Trophoblast cell (in vitro differentiated cells and primary cell): ENCODE measurements around the gene ADAMTSL3.

ENCODE experiments used
- DNase-seq, 2 donors: peaks; one replicate each; pipeline ENCODE4 v3.0.0-alpha.2; 2016
- H2AFZ ChIP-seq: 2 replicates; pipeline ENCODE4 v1.6.1; 2013; ENCODE audit warnings: low read length, moderate library complexity, mild to moderate bottlenecking; ENCODE audit not compliant: insufficient read depth, poor library complexity
- H2AK5ac ChIP-seq: 2 replicates; pipeline ENCODE4 v1.6.1; 2013; ENCODE audit warnings: mild to moderate bottlenecking, low read length
- H2BK120ac ChIP-seq: 2 replicates; pipeline ENCODE4 v1.6.1; 2013; ENCODE audit warnings: low read length, mild to moderate bottlenecking, moderate library complexity; ENCODE audit not compliant: insufficient read depth, poor library complexity
- H2BK12ac ChIP-seq: 2 replicates; pipeline ENCODE4 v1.6.1; 2013; ENCODE audit warnings: mild to moderate bottlenecking, low read length, moderate library complexity
- H2BK5ac ChIP-seq: 2 replicates; pipeline ENCODE4 v1.6.1; 2013; ENCODE audit warnings: low read length, low read depth, moderate library complexity, mild to moderate bottlenecking; ENCODE audit not compliant: poor library complexity
- H3K14ac ChIP-seq: 2 replicates; pipeline ENCODE4 v1.6.1; 2013; ENCODE audit warnings: mild to moderate bottlenecking, low read length
- H3K18ac ChIP-seq: 2 replicates; pipeline ENCODE4 v1.6.1; 2013; ENCODE audit warnings: mild to moderate bottlenecking, low read length
- H3K23ac ChIP-seq: 2 replicates; pipeline ENCODE4 v1.6.1; 2013; ENCODE audit warnings: low read length
- H3K27ac ChIP-seq: 2 replicates; pipeline ENCODE4 v1.5.1; 2013; ENCODE audit warnings: low read depth, mild to moderate bottlenecking, inconsistent platforms, low read length, moderate library complexity
- H3K27me3 ChIP-seq: 2 replicates; pipeline ENCODE4 v1.6.1; 2013; ENCODE audit warnings: inconsistent platforms, mild to moderate bottlenecking, low read length, moderate library complexity; ENCODE audit not compliant: insufficient read depth
- H3K36me3 ChIP-seq, 2 experiments: 1 replicate in 1 of 2; 2 replicates in 1 of 2; pipeline ENCODE4 v1.6.1; 2013; ENCODE audit warnings: low read length in 2 of 2, mild to moderate bottlenecking in 2 of 2, moderate library complexity in 1 of 2; ENCODE audit not compliant: insufficient read depth in 2 of 2, control insufficient read depth in 1 of 2
- H3K4ac ChIP-seq: 2 replicates; pipeline ENCODE4 v1.6.1; 2013; ENCODE audit warnings: low read depth, mild to moderate bottlenecking, low read length, moderate library complexity
- H3K4me1 ChIP-seq, 2 experiments: 1 replicate in 1 of 2; 2 replicates in 1 of 2; pipeline ENCODE4 v1.6.1; 2013; ENCODE audit warnings: low read length in 2 of 2, mild to moderate bottlenecking in 2 of 2, moderate library complexity in 1 of 2; ENCODE audit not compliant: insufficient read depth in 2 of 2, control insufficient read depth in 1 of 2
- H3K4me2 ChIP-seq: 2 replicates; pipeline ENCODE4 v1.6.1; 2013; ENCODE audit warnings: inconsistent platforms, mild to moderate bottlenecking, low read length, moderate library complexity
- H3K4me3 ChIP-seq: 2 replicates; pipeline ENCODE4 v1.5.1; 2013; ENCODE audit warnings: mild to moderate bottlenecking, low read depth, low read length, inconsistent platforms
- H3K79me1 ChIP-seq: one replicate; pipeline ENCODE4 v1.6.1; 2013; ENCODE audit warnings: low read length
- H3K79me2 ChIP-seq: 2 replicates; pipeline ENCODE4 v1.6.1; 2013; ENCODE audit warnings: low read length, mild to moderate bottlenecking; ENCODE audit not compliant: control insufficient read depth, insufficient read depth, poor library complexity
- H3K9ac ChIP-seq: 2 replicates; pipeline ENCODE4 v1.6.1; 2013; ENCODE audit warnings: mild to moderate bottlenecking, low read length
- H3K9me3 ChIP-seq: 2 replicates; pipeline ENCODE4 v1.6.1; 2013; ENCODE audit warnings: low read depth, mild to moderate bottlenecking, control low read depth, inconsistent platforms, low read length; ENCODE audit not compliant: insufficient read depth
- H4K12ac ChIP-seq: 2 replicates; pipeline ENCODE4 v1.6.1; 2013; ENCODE audit warnings: low read depth, mild to moderate bottlenecking, low read length, moderate library complexity
- H4K8ac ChIP-seq: 2 replicates; pipeline ENCODE4 v1.6.1; 2013; ENCODE audit warnings: low read depth, mild to moderate bottlenecking, low read length, moderate library complexity
- H4K91ac ChIP-seq: one replicate; pipeline ENCODE4 v1.6.1; 2013; ENCODE audit warnings: low read depth, mild to moderate bottlenecking, low read length, moderate library complexity
- WGBS: extraction: QIAGEN DNeasy Blood & Tissue Kit; methylation state at CpG from one replicate; pipeline ENCODE4 v1.1.7; 2013; ENCODE audit warnings: missing lambda C conversion rate; ENCODE audit not compliant: insufficient read length, insufficient coverage; ENCODE audit errors: extremely low coverage; 5-methylcytosine and 5-hydroxymethylcytosine counted together

Gene ADAMTSL3

GRCh38 chr15:83659417-83659812, 5.5 kb downstream of the ADAMTSL3 start:
- Histone ChIP-seq H4K91ac (no peak overlapping the region), H3K18ac (no peak overlapping the region), H3K27ac (no peak overlapping the region), H2AFZ (no peak overlapping the region), H4K8ac (no peak overlapping the region), H3K4ac (no peak overlapping the region), H2BK5ac (no peak overlapping the region), H3K9me3 (peaks cover 4% of the 10 kb centered on the region), H3K9ac (no peak overlapping the region), H3K4me1 (peaks cover 2% of the 10 kb centered on the region in 2 experiments), H3K79me2 (no peaks in the 10 kb centered on the region), H3K23ac (no peak overlapping the region), H2BK12ac (no peak overlapping the region), H3K4me2 (no peak overlapping the region), H3K79me1 (no peaks in the 10 kb centered on the region), H2BK120ac (no peak overlapping the region), H3K27me3 (peaks cover 12% of the 10 kb centered on the region), H4K12ac (no peak overlapping the region), H3K14ac (no peak overlapping the region), H3K4me3 (no peak overlapping the region), H2AK5ac (no peak overlapping the region), H3K36me3 (no peaks in the 10 kb centered on the region)
- no peak for DNase-seq
- no CpG with 5 or more reads among the region's 1 CpG for WGBS

GRCh38 chr15:83665480-83665879, 11.6 kb downstream of the ADAMTSL3 start:
- Histone ChIP-seq H3K4me3 (no peak overlapping the region), H3K4ac (no peak overlapping the region), H4K12ac (no peak overlapping the region), H3K27ac (no peak overlapping the region), H3K79me1 (no peaks in the 10 kb centered on the region), H2AFZ (no peak overlapping the region), H2AK5ac (no peak overlapping the region), H3K4me1 (no peaks in the 10 kb centered on the region), H3K23ac (no peak overlapping the region), H3K36me3 (no peaks in the 10 kb centered on the region), H3K4me2 (no peak overlapping the region), H3K79me2 (no peaks in the 10 kb centered on the region), H3K14ac (no peak overlapping the region), H3K18ac (no peak overlapping the region), H2BK120ac (no peak overlapping the region), H3K9me3 (peaks cover 1% of the 10 kb centered on the region), H4K91ac (no peak overlapping the region), H3K9ac (no peak overlapping the region), H2BK12ac (no peak overlapping the region), H4K8ac (no peak overlapping the region), H3K27me3 (no peaks in the 10 kb centered on the region), H2BK5ac (no peak overlapping the region)
- no CpG with 5 or more reads among the region's 3 CpGs for WGBS
- no peak for DNase-seq

- H3K36me3 ChIP-seq: no peaks in the 10 kb centered on the region
- no peak overlapping the region for H2BK12ac ChIP-seq
- H4K8ac ChIP-seq: no peak overlapping the region
- no peak for DNase-seq
- H4K91ac ChIP-seq: no peak overlapping the region
- no peak overlapping the region for H3K9ac ChIP-seq
- H3K27ac ChIP-seq: no peak overlapping the region
- H2BK120ac ChIP-seq: no peak overlapping the region
- no peaks in the 10 kb centered on the region for H3K79me1 ChIP-seq
- H3K18ac ChIP-seq: no peak overlapping the region
- no peak overlapping the region for H2AK5ac ChIP-seq
- H4K12ac ChIP-seq: no peak overlapping the region
- no peaks in the 10 kb centered on the region for H3K9me3 ChIP-seq
- no peak overlapping the region for H3K23ac ChIP-seq
- H3K79me2 ChIP-seq: no peaks in the 10 kb centered on the region
- H3K14ac ChIP-seq: no peak overlapping the region
- no peak overlapping the region for H3K4me3 ChIP-seq
- no peak overlapping the region for H2AFZ ChIP-seq
- no peak overlapping the region for H3K4ac ChIP-seq
- no peak overlapping the region for H2BK5ac ChIP-seq
- no peaks in the 10 kb centered on the region for H3K27me3 ChIP-seq
- no peaks in the 10 kb centered on the region for H3K4me1 ChIP-seq
- no CpG with 5 or more reads among the region's 1 CpG for WGBS
- no peak overlapping the region for H3K4me2 ChIP-seq
These were observed 16.8 kb downstream of the ADAMTSL3 start for GRCh38 chr15:83670672-83671229.

- Histone ChIP-seq H3K9ac (no peak overlapping the region), H2AFZ (no peak overlapping the region), H4K91ac (no peak overlapping the region), H3K23ac (no peak overlapping the region), H2BK12ac (no peak overlapping the region), H3K27ac (no peak overlapping the region), H3K4me3 (no peak overlapping the region), H2BK5ac (no peak overlapping the region), H4K8ac (no peak overlapping the region), H3K14ac (no peak overlapping the region), H3K9me3 (no peaks in the 10 kb centered on the region), H2BK120ac (no peak overlapping the region), H3K36me3 (no peaks in the 10 kb centered on the region), H3K79me1 (no peaks in the 10 kb centered on the region), H3K79me2 (no peaks in the 10 kb centered on the region), H3K4me1 (no peaks in the 10 kb centered on the region), H3K18ac (no peak overlapping the region), H3K4ac (no peak overlapping the region), H4K12ac (no peak overlapping the region), H3K4me2 (no peak overlapping the region), H2AK5ac (no peak overlapping the region), H3K27me3 (no peaks in the 10 kb centered on the region)
- WGBS: no CpG with 5 or more reads among the region's 2 CpGs
- no peak for DNase-seq
These were observed 17.7 kb downstream of the ADAMTSL3 start for GRCh38 chr15:83671603-83672002.
